Mononuclear cell (primary cell): ENCODE measurements around the gene ACTRT1. TPM values are rescaled to one million over a fixed set of nuclear protein-coding genes. Genes with fewer than 3 reads are reported as not detected.

Experiments
- H3K27me3 ChIP-seq: 2 replicates; pipeline ENCODE4 v1.6.0; 2011; ENCODE audit warnings: low read length, control low read depth; ENCODE audit not compliant: insufficient read depth
- H3K4me1 ChIP-seq: 2 replicates; pipeline ENCODE4 v1.5.1; 2011; ENCODE audit warnings: mild to moderate bottlenecking, low read length, control low read depth; ENCODE audit not compliant: insufficient read depth
- H3K4me3 ChIP-seq: 2 replicates; pipeline ENCODE4 v1.5.1; 2011; ENCODE audit warnings: mild to moderate bottlenecking, low read length, moderate library complexity
- H3K9me3 ChIP-seq: 2 replicates; pipeline ENCODE4 v1.5.1; 2011; ENCODE audit warnings: low read depth, mild to moderate bottlenecking, control low read depth, low read length
- total RNA-seq: library from RNA; depleted of rRNA; stranded (reverse); fragments of >200 nt; gene quantifications from one replicate; pipeline ENCODE4 v1.2.3, GENCODE V29; 2012

ACTRT1 gene
- total RNA-seq: not detected

GRCh38 chrX:128052303-128052702 is at the start of gene ACTRT1:
ACTRT1 (minus strand) TSS chrX:128052403; CDS start chrX:128052206, 197 bp downstream.
- no peak within 1 kb of the TSS for H3K4me3 ChIP-seq
- no peaks in the 10 kb centered on the region for H3K9me3 ChIP-seq
- H3K4me1 ChIP-seq: no peaks in the 10 kb centered on the region
- no peaks in the 10 kb centered on the region for H3K27me3 ChIP-seq

GRCh38 chrX:128078545-128078944 is 26.3 kb upstream of the ACTRT1 start:
- Histone ChIP-seq H3K4me3 (no peak overlapping the region), H3K9me3 (no peaks in the 10 kb centered on the region), H3K4me1 (no peaks in the 10 kb centered on the region), H3K27me3 (no peaks in the 10 kb centered on the region)

DNA sequence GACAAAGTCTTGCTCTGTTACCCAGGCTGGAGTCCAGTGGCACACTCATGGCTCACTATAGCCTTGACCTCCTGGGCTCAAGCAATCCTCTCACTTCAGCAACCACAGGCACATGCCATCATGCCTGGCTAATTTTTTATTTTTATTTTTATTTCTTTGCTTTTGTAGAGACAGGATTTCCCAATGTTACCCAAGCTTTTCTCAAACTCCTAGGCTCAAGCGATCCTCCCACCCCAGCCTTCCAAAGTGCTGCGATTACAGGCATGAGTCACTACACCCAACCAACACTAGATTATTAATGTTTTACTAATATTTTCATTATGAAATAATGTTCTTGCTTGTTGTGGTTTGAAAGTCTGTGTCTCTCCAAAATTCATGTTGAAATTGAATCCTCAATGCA is 5.2 kb upstream of the ACTRT1 start:
- H3K4me3 ChIP-seq: no peak overlapping the region
- no peaks in the 10 kb centered on the region for H3K27me3 ChIP-seq
- H3K4me1 ChIP-seq: no peaks in the 10 kb centered on the region
- H3K9me3 ChIP-seq: no peaks in the 10 kb centered on the region

GRCh38 chrX:128051526-128051925 is 677 bp downstream of the ACTRT1 start:
- no peaks in the 10 kb centered on the region for H3K9me3 ChIP-seq
- no peaks in the 10 kb centered on the region for H3K4me1 ChIP-seq
- H3K4me3 ChIP-seq: no peak overlapping the region
- no peaks in the 10 kb centered on the region for H3K27me3 ChIP-seq

- Histone ChIP-seq H3K4me1 (no peaks in the 10 kb centered on the region), H3K27me3 (no peaks in the 10 kb centered on the region), H3K9me3 (no peaks in the 10 kb centered on the region), H3K4me3 (no peak overlapping the region)
Observed at GRCh38 chrX:128035318-128035717, 16.9 kb downstream of the ACTRT1 start.

GRCh38 chrX:128021566-128021965 is 30.6 kb downstream of the ACTRT1 start:
- Histone ChIP-seq H3K27me3 (no peaks in the 10 kb centered on the region), H3K4me1 (no peaks in the 10 kb centered on the region), H3K4me3 (no peak overlapping the region), H3K9me3 (no peaks in the 10 kb centered on the region)

GRCh38 chrX:128020701-128021100 is 31.5 kb downstream of the ACTRT1 start:
- H3K9me3 ChIP-seq: no peaks in the 10 kb centered on the region
- H3K4me3 ChIP-seq: no peak overlapping the region
- no peaks in the 10 kb centered on the region for H3K4me1 ChIP-seq
- no peaks in the 10 kb centered on the region for H3K27me3 ChIP-seq

DNA sequence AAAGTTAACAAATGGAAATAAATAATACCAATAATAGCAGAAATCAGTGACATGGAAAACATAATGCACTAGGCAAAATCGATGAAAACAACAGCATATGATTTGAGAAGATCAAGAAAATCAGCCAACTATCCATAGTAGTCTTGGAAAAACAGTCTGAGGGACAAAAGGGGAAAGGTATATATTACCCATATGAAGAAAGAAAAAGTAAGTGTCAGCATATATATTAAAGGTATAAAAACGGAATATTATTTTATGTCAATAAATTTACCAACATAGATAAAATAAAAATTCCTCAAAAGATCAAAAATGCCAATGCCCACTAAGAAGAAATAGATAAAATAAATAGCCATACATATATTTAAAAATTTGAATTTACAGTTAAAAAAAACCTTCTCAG is 33.0 kb downstream of the ACTRT1 start:
- H3K9me3 ChIP-seq: no peaks in the 10 kb centered on the region
- no peaks in the 10 kb centered on the region for H3K27me3 ChIP-seq
- H3K4me1 ChIP-seq: no peaks in the 10 kb centered on the region
- no peak overlapping the region for H3K4me3 ChIP-seq

DNA sequence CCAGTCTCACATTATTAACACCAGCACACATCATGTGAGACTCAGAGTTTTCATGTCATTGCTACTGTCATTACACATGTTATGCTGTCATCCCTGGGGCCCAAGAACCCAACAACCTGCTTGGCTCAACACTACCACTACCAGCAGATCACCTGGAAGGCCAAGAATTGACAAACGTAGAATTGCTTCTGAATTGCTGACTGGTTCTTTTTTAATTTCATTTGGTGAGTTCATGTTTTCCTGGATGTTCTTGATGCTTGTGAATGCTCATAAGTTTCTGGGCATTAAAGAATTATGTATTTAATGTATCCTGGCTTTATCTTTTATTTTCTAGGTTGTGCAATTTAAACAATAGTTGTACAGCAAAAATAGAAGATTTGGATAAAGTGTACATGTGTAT is 40.2 kb downstream of the ACTRT1 start:
- no peak overlapping the region for H3K4me3 ChIP-seq
- H3K27me3 ChIP-seq: no peaks in the 10 kb centered on the region
- H3K9me3 ChIP-seq: no peaks in the 10 kb centered on the region
- H3K4me1 ChIP-seq: no peaks in the 10 kb centered on the region

GRCh38 chrX:128007882-128008281 is 44.3 kb downstream of the ACTRT1 start:
- Histone ChIP-seq H3K27me3 (no peaks in the 10 kb centered on the region), H3K9me3 (no peaks in the 10 kb centered on the region), H3K4me1 (no peaks in the 10 kb centered on the region), H3K4me3 (no peak overlapping the region)
